K562 (cell line): ENCODE measurements around the gene UBE2D2. TPM values are rescaled to one million over a fixed set of nuclear protein-coding genes. Genes with fewer than 3 reads are reported as not detected.

Experiments
- ADNP ChIP-seq: fragments of 200-800 bp; sonication (Bioruptor generic); IDR thresholded peaks from 2 replicates; pipeline ENCODE4 v1.6.1; 2016; ENCODE audit warnings: missing genetic modification characterization, missing compliant biosample characterization
- CGGBP1 ChIP-seq: fragments of 250-450 bp; sonication (Bioruptor Pico); IDR thresholded peaks from 2 replicates; pipeline ENCODE4 v1.9.0; 2021; ENCODE audit warnings: mild to moderate bottlenecking
- RBM14 ChIP-seq: fragments of 200-400 bp; formaldehyde crosslinking; IDR thresholded peaks from 2 replicates; pipeline ENCODE4 v1.6.1; 2018; ENCODE audit warnings: low read depth, mild to moderate bottlenecking, low read length, moderate library complexity, borderline replicate concordance; ENCODE audit not compliant: insufficient read depth
- SRSF3 ChIP-seq: fragments of 200-400 bp; formaldehyde crosslinking; IDR thresholded peaks from 2 replicates; pipeline ENCODE4 v1.6.1; 2016; ENCODE audit warnings: mild to moderate bottlenecking, low read length, moderate library complexity; ENCODE audit not compliant: insufficient read depth
- ZNF347 ChIP-seq: fragments of 450-650 bp; formaldehyde crosslinking; IDR thresholded peaks from 2 replicates; pipeline ENCODE4 v1.4.0; 2020; ENCODE audit warnings: low read depth, mild to moderate bottlenecking, moderate library complexity
- polyA plus RNA-seq, 8 experiments: library from polyadenylated mRNA; depleted of rRNA in 4 of 8; stranded (reverse) in 5 of 8; unstranded in 3 of 8; fragments of >200 nt; fragmentation: Nextera tagmentation in 2 of 8; fragmentation: Illumina TruSeq in 1 of 8; extraction: Ambion mirVana in 2 of 8; extraction: Trizol in 1 of 8; gene quantifications; 2 replicates each; pipeline versions ENCODE4 v1.2.1 to v1.2.3, GENCODE V29; 2011 to 2014; ENCODE audit warnings: inconsistent platforms in 1 of 8, missing spikeins in 1 of 8
- total RNA-seq, 7 experiments: library from RNA; depleted of rRNA in 6 of 7; stranded (reverse); fragments of >200 nt in 6 of 7; fragmentation: Illumina TruSeq in 2 of 7; extraction: Trizol in 2 of 7; gene quantifications; 2 replicates each; pipeline versions ENCODE4 v1.2.1 to v1.2.3, GENCODE V29; 2011 to 2021; ENCODE audit warnings: low replicate concordance in 1 of 7
- TF ChIP-seq, protein P1 (sequence below), 2 experiments: fragments of 450-650 bp; IDR thresholded peaks; 2 replicates each; pipeline ENCODE4 v1.6.1; 2018; ENCODE audit warnings: mild to moderate bottlenecking in 2 of 2, low read depth in 1 of 2; ENCODE audit not compliant: partially characterized antibody in 2 of 2
- TF ChIP-seq, protein P2 (sequence below): fragments of 450-650 bp; IDR thresholded peaks from 2 replicates; pipeline ENCODE4 v1.6.1; 2016; ENCODE audit warnings: borderline replicate concordance

Gene UBE2D2
- total and polyA plus RNA-seq, 9 of the 15 experiments (the other 6 are each of a cell fraction or from before 2014, with no cell fraction given) = 53.6 to 198 (median 122) TPM

DNA sequence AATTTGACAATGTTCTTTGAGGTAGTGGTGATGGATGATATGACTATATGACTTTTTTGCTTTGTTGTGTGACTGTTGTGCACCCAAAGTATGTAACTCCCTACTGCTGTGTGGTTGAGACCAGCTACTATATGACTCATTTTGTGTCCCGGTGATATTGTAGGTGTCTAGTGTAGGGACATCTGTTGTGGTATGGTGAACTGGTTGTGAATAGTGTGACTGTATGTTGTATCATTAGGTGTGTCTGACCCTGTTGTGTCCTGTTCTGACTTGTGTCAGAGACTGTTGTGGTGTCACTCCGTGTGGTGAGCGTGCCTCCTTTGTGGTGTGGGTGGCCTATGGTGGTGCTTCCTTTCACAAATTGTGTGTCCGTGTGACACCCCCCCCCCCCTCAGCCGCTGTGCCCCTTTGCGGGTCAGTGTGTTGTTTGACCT lies 75.9 kb downstream of the UBE2D2 start (continued):
- TF ChIP-seq, protein P1, sequence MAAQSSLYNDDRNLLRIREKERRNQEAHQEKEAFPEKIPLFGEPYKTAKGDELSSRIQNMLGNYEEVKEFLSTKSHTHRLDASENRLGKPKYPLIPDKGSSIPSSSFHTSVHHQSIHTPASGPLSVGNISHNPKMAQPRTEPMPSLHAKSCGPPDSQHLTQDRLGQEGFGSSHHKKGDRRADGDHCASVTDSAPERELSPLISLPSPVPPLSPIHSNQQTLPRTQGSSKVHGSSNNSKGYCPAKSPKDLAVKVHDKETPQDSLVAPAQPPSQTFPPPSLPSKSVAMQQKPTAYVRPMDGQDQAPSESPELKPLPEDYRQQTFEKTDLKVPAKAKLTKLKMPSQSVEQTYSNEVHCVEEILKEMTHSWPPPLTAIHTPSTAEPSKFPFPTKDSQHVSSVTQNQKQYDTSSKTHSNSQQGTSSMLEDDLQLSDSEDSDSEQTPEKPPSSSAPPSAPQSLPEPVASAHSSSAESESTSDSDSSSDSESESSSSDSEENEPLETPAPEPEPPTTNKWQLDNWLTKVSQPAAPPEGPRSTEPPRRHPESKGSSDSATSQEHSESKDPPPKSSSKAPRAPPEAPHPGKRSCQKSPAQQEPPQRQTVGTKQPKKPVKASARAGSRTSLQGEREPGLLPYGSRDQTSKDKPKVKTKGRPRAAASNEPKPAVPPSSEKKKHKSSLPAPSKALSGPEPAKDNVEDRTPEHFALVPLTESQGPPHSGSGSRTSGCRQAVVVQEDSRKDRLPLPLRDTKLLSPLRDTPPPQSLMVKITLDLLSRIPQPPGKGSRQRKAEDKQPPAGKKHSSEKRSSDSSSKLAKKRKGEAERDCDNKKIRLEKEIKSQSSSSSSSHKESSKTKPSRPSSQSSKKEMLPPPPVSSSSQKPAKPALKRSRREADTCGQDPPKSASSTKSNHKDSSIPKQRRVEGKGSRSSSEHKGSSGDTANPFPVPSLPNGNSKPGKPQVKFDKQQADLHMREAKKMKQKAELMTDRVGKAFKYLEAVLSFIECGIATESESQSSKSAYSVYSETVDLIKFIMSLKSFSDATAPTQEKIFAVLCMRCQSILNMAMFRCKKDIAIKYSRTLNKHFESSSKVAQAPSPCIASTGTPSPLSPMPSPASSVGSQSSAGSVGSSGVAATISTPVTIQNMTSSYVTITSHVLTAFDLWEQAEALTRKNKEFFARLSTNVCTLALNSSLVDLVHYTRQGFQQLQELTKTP (IDR thresholded peaks at IDR 0.05; ENCODE audit: low read depth in 1 of 2, partially characterized antibody in 2 of 2) = peak in 1 of 2 experiments; percentile 38
- TF ChIP-seq SRSF3 (no peak), RBM14 (no peak), ZNF347 (CRISPR knock-in tag) (no peak), ADNP (peak; percentile 59; the same call in 1 of the 2 replicates), CGGBP1 (CRISPR knock-in tag) (no peak)
- TF ChIP-seq, protein P2, sequence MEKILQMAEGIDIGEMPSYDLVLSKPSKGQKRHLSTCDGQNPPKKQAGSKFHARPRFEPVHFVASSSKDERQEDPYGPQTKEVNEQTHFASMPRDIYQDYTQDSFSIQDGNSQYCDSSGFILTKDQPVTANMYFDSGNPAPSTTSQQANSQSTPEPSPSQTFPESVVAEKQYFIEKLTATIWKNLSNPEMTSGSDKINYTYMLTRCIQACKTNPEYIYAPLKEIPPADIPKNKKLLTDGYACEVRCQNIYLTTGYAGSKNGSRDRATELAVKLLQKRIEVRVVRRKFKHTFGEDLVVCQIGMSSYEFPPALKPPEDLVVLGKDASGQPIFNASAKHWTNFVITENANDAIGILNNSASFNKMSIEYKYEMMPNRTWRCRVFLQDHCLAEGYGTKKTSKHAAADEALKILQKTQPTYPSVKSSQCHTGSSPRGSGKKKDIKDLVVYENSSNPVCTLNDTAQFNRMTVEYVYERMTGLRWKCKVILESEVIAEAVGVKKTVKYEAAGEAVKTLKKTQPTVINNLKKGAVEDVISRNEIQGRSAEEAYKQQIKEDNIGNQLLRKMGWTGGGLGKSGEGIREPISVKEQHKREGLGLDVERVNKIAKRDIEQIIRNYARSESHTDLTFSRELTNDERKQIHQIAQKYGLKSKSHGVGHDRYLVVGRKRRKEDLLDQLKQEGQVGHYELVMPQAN = 0 out of 2 replicates have a peak, but pooled peaks have one; percentile 30
